Keratinocyte (primary cell): ENCODE measurements around the gene SARS2. TPM values are rescaled to one million over a fixed set of nuclear protein-coding genes. Genes with fewer than 3 reads are reported as not detected.
"Not testable (repeated sequence)": the region's sequence is repeated elsewhere in the genome, so short reads cannot be mapped to it uniquely, and the experiment has no call there.

Source experiments
- DNase-seq: peaks from one replicate; pipeline ENCODE4 v3.0.0-alpha.2; 2011; ENCODE audit warnings: low read depth, missing footprints, low spot score
- FAIRE-seq: peaks from 2 replicates; lab custom pipeline; 2011; peaks lifted over from hg19 to GRCh38; lab: Jason Lieb, UNC
- H2AFZ ChIP-seq: 2 replicates; pipeline ENCODE4 v1.6.0; 2012; ENCODE audit warnings: low read length, control low read depth, inconsistent platforms; ENCODE audit not compliant: control insufficient read depth
- H3K27ac ChIP-seq: 2 replicates; pipeline ENCODE4 v1.5.1; 2011; ENCODE audit warnings: low read length; ENCODE audit not compliant: control insufficient read depth, insufficient read depth
- H3K27me3 ChIP-seq: 3 replicates; pipeline ENCODE4 v1.6.0; 2011; ENCODE audit warnings: low read length; ENCODE audit not compliant: control insufficient read depth, insufficient read depth; ENCODE audit errors: extremely low read depth
- H3K36me3 ChIP-seq, 2 experiments: 2 replicates in 1 of 2; 3 replicates in 1 of 2; pipeline ENCODE4 v1.5.1; 2011; ENCODE audit warnings: low read length in 2 of 2, mild to moderate bottlenecking in 1 of 2; ENCODE audit not compliant: control insufficient read depth in 2 of 2, insufficient read depth in 2 of 2; ENCODE audit errors: extremely low read depth in 1 of 2
- H3K4me1 ChIP-seq: 3 replicates; pipeline ENCODE4 v1.5.1; 2011; ENCODE audit warnings: low read length; ENCODE audit not compliant: control insufficient read depth, insufficient read depth; ENCODE audit errors: extremely low read depth
- H3K4me2 ChIP-seq: 3 replicates; pipeline ENCODE4 v1.6.0; 2011; ENCODE audit warnings: low read depth, low read length; ENCODE audit not compliant: control insufficient read depth, insufficient read depth; ENCODE audit errors: extremely low read depth
- H3K4me3 ChIP-seq, 3 experiments: fragments of 200-600 bp in 1 of 3; sonication (generic) in 1 of 3; 2 replicates in 2 of 3; 3 replicates in 1 of 3; pipeline ENCODE4 v1.5.1; 2011 to 2016; ENCODE audit warnings: low read length in 3 of 3, mild to moderate bottlenecking in 3 of 3, control low read depth in 2 of 3, inconsistent platforms in 1 of 3, low read depth in 1 of 3, mixed read lengths in 1 of 3, mixed run types in 1 of 3, moderate library complexity in 1 of 3; ENCODE audit not compliant: control insufficient read depth in 2 of 3, insufficient read depth in 2 of 3; ENCODE audit errors: extremely low read depth in 1 of 3
- H3K79me2 ChIP-seq: 2 replicates; pipeline ENCODE4 v1.6.0; 2012; ENCODE audit warnings: low read length; ENCODE audit not compliant: control insufficient read depth, insufficient read depth
- H3K9ac ChIP-seq: 3 replicates; pipeline ENCODE4 v1.6.0; 2011; ENCODE audit warnings: low read length; ENCODE audit not compliant: control insufficient read depth, insufficient read depth; ENCODE audit errors: extremely low read depth
- H3K9me1 ChIP-seq: 3 replicates; pipeline ENCODE4 v1.6.0; 2011; ENCODE audit warnings: low read length; ENCODE audit not compliant: control insufficient read depth, insufficient read depth; ENCODE audit errors: extremely low read depth
- H3K9me3 ChIP-seq: 2 replicates; pipeline ENCODE4 v1.5.1; 2012; ENCODE audit warnings: low read depth, low read length; ENCODE audit not compliant: control insufficient read depth
- H4K20me1 ChIP-seq: 3 replicates; pipeline ENCODE4 v1.6.0; 2011; ENCODE audit warnings: low read length; ENCODE audit not compliant: control insufficient read depth, insufficient read depth; ENCODE audit errors: extremely low read depth
- EZH2 ChIP-seq: IDR thresholded peaks from one replicate; pipeline ENCODE4 v1.6.1; 2012; ENCODE audit warnings: inconsistent platforms, mild to moderate bottlenecking, low read length, moderate library complexity
- dilution Hi-C: fragments of 300-500 bp; cut with MboI; formaldehyde crosslinking; loops from one replicate; pipeline ENCODE4 v1.7.0; 2020; ENCODE audit warnings: low sequenced_read_pairs; ENCODE audit not compliant: extremely low pct_ligation_motif_present
- polyA plus RNA-seq, 5 experiments: library from polyadenylated mRNA; depleted of rRNA in 3 of 5; stranded (reverse) in 3 of 5; stranded (forward) in 1 of 5; unstranded in 1 of 5; fragments of >200 nt; gene quantifications; 1 replicate in 1 of 5; 2 replicates in 3 of 5; 3 replicates in 1 of 5; pipeline versions ENCODE4 v1.2.1 to v1.2.3, GENCODE V29; 2011 to 2012; ENCODE audit warnings: missing spikeins in 2 of 5, low read depth in 1 of 5, low replicate concordance in 1 of 5
- TF ChIP-seq, protein P1 (sequence below), 3 experiments: IDR thresholded peaks in 1 of 3; conservative IDR thresholded peaks in 1 of 3; optimal IDR thresholded peaks in 1 of 3; 2 replicates in 2 of 3; 3 replicates in 1 of 3; pipeline versions ENCODE3 to v1.5.1; 2011; ENCODE audit warnings: low read length in 3 of 3, mild to moderate bottlenecking in 3 of 3, moderate library complexity in 2 of 3, control low read depth in 1 of 3, inconsistent platforms in 1 of 3; ENCODE audit not compliant: insufficient read depth in 2 of 3; ENCODE audit errors: extremely low read depth in 1 of 3

SARS2 gene
- polyA plus RNA-seq, 1 donor (not counting 4 experiments of a cell fraction or from before 2014, with no cell fraction given), result 13.9 TPM

DNA sequence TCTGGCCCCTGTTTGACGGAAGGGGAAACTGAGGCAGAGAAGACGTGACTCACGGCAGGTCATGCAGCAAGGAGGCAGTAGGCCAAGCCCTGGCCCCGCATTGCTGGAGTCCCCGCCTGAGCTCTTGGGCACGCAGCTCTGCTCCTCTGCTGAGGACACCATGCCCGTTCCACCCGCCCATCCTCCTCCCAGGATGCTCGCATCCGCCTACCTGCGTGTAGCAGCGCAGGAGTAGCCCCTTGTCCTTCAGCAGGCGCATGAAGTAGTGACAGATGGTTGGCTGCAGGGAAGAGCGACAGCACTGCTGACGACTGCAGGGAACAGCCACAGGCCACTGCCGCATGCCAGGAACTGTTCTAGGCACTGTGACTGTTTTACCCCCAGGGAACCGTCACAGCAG is 41.7 kb downstream of the SARS2 start:
- Histone ChIP-seq H3K27me3 (no peaks in the 10 kb centered on the region), H3K9me3 (no peaks in the 10 kb centered on the region), H3K9ac (no peak overlapping the region), H3K4me3 (no peak overlapping the region), H3K36me3 (peaks cover 13% of the 10 kb centered on the region in 2 experiments), H4K20me1 (no peaks in the 10 kb centered on the region), H3K9me1 (no peaks in the 10 kb centered on the region), H3K27ac (no peak overlapping the region), H3K4me1 (no peaks in the 10 kb centered on the region), H3K79me2 (no peaks in the 10 kb centered on the region), H3K4me2 (no peak overlapping the region), H2AFZ (no peak overlapping the region)
- TF ChIP-seq, protein P1, sequence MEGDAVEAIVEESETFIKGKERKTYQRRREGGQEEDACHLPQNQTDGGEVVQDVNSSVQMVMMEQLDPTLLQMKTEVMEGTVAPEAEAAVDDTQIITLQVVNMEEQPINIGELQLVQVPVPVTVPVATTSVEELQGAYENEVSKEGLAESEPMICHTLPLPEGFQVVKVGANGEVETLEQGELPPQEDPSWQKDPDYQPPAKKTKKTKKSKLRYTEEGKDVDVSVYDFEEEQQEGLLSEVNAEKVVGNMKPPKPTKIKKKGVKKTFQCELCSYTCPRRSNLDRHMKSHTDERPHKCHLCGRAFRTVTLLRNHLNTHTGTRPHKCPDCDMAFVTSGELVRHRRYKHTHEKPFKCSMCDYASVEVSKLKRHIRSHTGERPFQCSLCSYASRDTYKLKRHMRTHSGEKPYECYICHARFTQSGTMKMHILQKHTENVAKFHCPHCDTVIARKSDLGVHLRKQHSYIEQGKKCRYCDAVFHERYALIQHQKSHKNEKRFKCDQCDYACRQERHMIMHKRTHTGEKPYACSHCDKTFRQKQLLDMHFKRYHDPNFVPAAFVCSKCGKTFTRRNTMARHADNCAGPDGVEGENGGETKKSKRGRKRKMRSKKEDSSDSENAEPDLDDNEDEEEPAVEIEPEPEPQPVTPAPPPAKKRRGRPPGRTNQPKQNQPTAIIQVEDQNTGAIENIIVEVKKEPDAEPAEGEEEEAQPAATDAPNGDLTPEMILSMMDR (optimal IDR thresholded peaks at IDR 0.05 in 1 of 3, IDR thresholded peaks at IDR 0.05 in 1 of 3, conservative IDR thresholded peaks at IDR 0.05 in 1 of 3; ENCODE audit: extremely low read depth in 1 of 3, insufficient read depth in 2 of 3, low read length in 3 of 3), result no peak
- TF ChIP-seq EZH2, result no peak
- dilution Hi-C loops, result no loop called here
- FAIRE-seq (no peak), DNase-seq (no peak)

DNA sequence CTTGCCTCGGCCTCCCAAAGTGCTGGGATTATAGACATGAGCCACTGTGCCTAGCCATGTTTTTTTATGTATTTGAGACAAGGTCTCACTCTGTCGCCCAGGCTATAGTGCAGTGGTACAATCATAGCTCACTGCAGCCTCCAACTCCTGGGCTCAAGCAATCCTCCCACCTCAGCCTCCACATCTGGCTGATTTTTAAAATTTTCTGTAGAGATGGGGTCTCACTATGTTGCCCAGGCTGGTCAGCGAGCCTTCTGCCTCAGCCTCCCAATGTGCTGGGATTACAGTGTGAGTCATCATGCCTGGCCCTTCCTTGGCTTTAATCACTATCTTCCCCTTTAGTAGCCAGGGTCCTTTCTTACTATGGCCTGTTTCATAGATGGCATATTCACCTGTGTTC is 45.9 kb downstream of the SARS2 start:
- H3K36me3 ChIP-seq, result peaks cover 13 to 16% of the 10 kb centered on the region in 2 experiments
- H3K9me1 ChIP-seq, H3K27ac ChIP-seq, DNase-seq, H3K27me3 ChIP-seq, dilution Hi-C loops, H3K4me1 ChIP-seq, H3K9ac ChIP-seq, H3K4me3 ChIP-seq, H2AFZ ChIP-seq, H3K4me2 ChIP-seq, H4K20me1 ChIP-seq, FAIRE-seq, H3K9me3 ChIP-seq, H3K79me2 ChIP-seq: not testable (repeated sequence)

GRCh38 chr19:38883286-38883685 is 47.3 kb downstream of the SARS2 start:
- Histone ChIP-seq H4K20me1 (no peaks in the 10 kb centered on the region), H3K4me1 (peaks cover 3% of the 10 kb centered on the region), H2AFZ (no peak overlapping the region), H3K9me1 (no peaks in the 10 kb centered on the region), H3K27me3 (no peaks in the 10 kb centered on the region), H3K4me2 (no peak overlapping the region), H3K36me3 (peaks cover 9 to 10% of the 10 kb centered on the region in 2 experiments), H3K9ac (no peak overlapping the region), H3K4me3 (no peak overlapping the region), H3K9me3 (no peaks in the 10 kb centered on the region), H3K27ac (no peak overlapping the region), H3K79me2 (no peaks in the 10 kb centered on the region)
- dilution Hi-C loops, result no loop called here
- FAIRE-seq, result no peak
- TF ChIP-seq, protein P1 (optimal IDR thresholded peaks at IDR 0.05 in 1 of 3, IDR thresholded peaks at IDR 0.05 in 1 of 3, conservative IDR thresholded peaks at IDR 0.05 in 1 of 3; ENCODE audit: extremely low read depth in 1 of 3, insufficient read depth in 2 of 3, low read length in 3 of 3), result no peak
- no peak for TF ChIP-seq EZH2
- no peak for DNase-seq
